Activated CD4-positive, alpha-beta memory T cell treated with anti-CD3 and anti-CD28 coated beads, Interleukin-2, amount 10 ng/mL, durations not matched to agents 7 days and 5 days (primary cell): ENCODE data around the gene TREML1. TPM values are rescaled to one million over a fixed set of nuclear protein-coding genes. Genes with fewer than 3 reads are reported as not detected.
A peak's percentile ranks its signal among the peaks of the same experiment; 100 is the strongest.
"Not testable (repeated sequence)": the region's sequence is repeated elsewhere in the genome, so short reads cannot be mapped to it uniquely, and the experiment has no call there.

Experiments
- CTCF ChIA-PET: fragments of 350-600 bp; sonication (Branson Sonifier 250); formaldehyde crosslinking; loops from one replicate; lab custom pipeline; 2021; ENCODE audit warnings: antibody characterized with exemption, inconsistent platforms; lab: Charles Lee
- POLR2A ChIA-PET: fragments of 350-600 bp; sonication (Branson Sonifier 250); formaldehyde crosslinking; loops from one replicate; lab custom pipeline; 2021; ENCODE audit warnings: antibody characterized with exemption; lab: Charles Lee
- DNase-seq: peaks from one replicate; pipeline ENCODE4 v3.0.0-alpha.2; 2020
- H3K27ac Mint-ChIP-seq: one replicate; pipeline ENCODE4 v1.8.0; 2021; ENCODE audit warnings: mild to moderate bottlenecking, mixed read lengths
- H3K27me3 Mint-ChIP-seq: one replicate; pipeline ENCODE4 v1.8.0; 2021; ENCODE audit warnings: mixed read lengths
- H3K36me3 Mint-ChIP-seq: one replicate; pipeline ENCODE4 v1.8.0; 2021; ENCODE audit warnings: low read depth, mixed read lengths
- H3K4me1 Mint-ChIP-seq: one replicate; pipeline ENCODE4 v1.8.0; 2021; ENCODE audit warnings: mixed read lengths
- H3K4me3 Mint-ChIP-seq: one replicate; pipeline ENCODE4 v1.8.0; 2021; ENCODE audit warnings: mild to moderate bottlenecking, mixed read lengths
- H3K9me3 Mint-ChIP-seq: one replicate; pipeline ENCODE4 v1.8.0; 2021; ENCODE audit warnings: mixed read lengths
- total RNA-seq, 2 experiments: library from RNA; stranded (reverse); gene quantifications; one replicate each; pipeline ENCODE4 v1.2.3, GENCODE V29; 2021

TREML1 gene
- total RNA-seq, 2 experiments from 2014 or later: not detected

GRCh38 chr6:41189967-41190366, 35.8 kb upstream of the TREML1 start:
- H3K36me3 Mint-ChIP-seq: peaks cover 47% of the 10 kb centered on the region
- peaks cover 8% of the 10 kb centered on the region for H3K9me3 Mint-ChIP-seq
- POLR2A ChIA-PET: interaction anchor here (3.8 kb wide), 1 partner anchor 11 kb away, joined by 31 read pairs; the partner anchor contains the start of gene TREML2

DNA sequence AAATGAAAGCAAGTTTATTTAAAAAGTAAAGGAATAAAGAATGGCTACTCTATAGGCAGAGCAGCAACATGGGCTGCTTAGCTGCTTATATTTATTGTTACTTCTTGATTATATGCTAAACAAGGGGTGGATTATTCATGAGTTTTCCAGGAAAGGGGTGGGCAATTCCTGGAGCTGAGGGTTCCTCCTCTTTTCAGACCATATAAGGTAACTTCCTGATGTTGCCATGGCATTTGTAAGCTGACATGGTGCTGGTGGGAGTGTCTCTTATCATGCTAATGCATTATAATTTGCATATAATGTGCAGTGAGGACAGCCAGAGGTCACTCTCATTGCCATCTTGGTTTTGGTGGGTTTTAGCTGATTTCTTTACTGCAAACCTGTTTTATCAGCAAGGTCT, 34.9 kb upstream of the TREML1 start:
- POLR2A ChIA-PET: interaction anchor here (0.6 to 3.8 kb wide), 2 partner anchors 12 to 72 kb away, joined by 3 to 31 read pairs; partner anchors contain the start of gene TREML2
- Mint-ChIP-seq H3K36me3 (peaks cover 39% of the 10 kb centered on the region), H3K4me1 (peaks cover 40% of the 10 kb centered on the region)
- H3K27ac Mint-ChIP-seq, H3K4me3 Mint-ChIP-seq, H3K9me3 Mint-ChIP-seq, DNase-seq, H3K27me3 Mint-ChIP-seq: not testable (repeated sequence)
- CTCF ChIA-PET: interaction anchor here (0.6 to 1.4 kb wide), 2 partner anchors 7 to 123 kb away, joined by 3 read pairs; no protein-coding TSS in a partner anchor

More at GRCh38 chr6:41189967-41190366, 35.8 kb upstream of the TREML1 start:
- Mint-ChIP-seq H3K4me1 (peaks cover 49% of the 10 kb centered on the region), H3K4me3 (no peak overlapping the region), H3K27me3 (no peaks in the 10 kb centered on the region), H3K27ac (no peak overlapping the region)
- peak; percentile 1 for DNase-seq
- CTCF ChIA-PET: interaction anchor here (1.4 kb wide), 1 partner anchor 8 kb away, joined by 3 read pairs; no protein-coding TSS in a partner anchor

GRCh38 chr6:41187924-41188886, 34.1 kb upstream of the TREML1 start:
- Mint-ChIP-seq H3K9me3 (peaks cover 8% of the 10 kb centered on the region), H3K4me1 (peaks cover 37% of the 10 kb centered on the region), H3K27ac (no peak overlapping the region), H3K4me3 (no peak overlapping the region), H3K36me3 (peaks cover 34% of the 10 kb centered on the region), H3K27me3 (no peaks in the 10 kb centered on the region)
- CTCF ChIA-PET: no interaction called here
- POLR2A ChIA-PET: interaction anchor here (1.5 to 3.8 kb wide), 2 partner anchors 9 to 13 kb away, joined by 4 to 31 read pairs; partner anchors contain the start of gene TREML2
- DNase-seq: no peak

DNA sequence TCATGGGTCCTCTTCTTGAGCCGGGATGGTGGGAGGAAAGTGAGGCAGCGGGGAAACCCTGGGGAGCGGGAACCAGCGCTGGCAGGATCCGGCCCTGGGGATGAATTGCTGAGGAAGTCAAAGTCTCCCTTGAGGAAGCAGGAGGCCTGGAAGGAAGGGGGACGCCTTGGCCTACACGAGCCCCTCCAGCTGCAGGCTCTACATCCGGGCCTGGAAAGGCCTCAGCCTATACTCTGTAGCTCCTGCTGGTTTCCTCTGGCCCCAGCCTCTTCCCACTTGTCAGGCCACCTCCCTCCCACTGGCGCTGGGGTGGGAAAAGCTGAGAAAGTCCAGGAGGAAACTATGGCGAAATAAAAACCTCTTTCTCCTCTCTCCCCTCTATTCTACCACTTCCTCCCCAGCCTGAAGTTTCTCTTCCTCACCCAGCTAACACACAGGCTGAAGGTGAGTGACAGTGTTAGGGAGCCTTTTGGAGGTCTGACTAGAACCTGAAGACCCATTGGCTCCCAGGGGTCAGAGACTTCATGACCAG, 31.9 kb upstream of the TREML1 start:
- DNase-seq: peak; percentile 0
- H3K9me3 Mint-ChIP-seq: peaks cover 8% of the 10 kb centered on the region
- H3K27me3 Mint-ChIP-seq: no peaks in the 10 kb centered on the region
- H3K4me1 Mint-ChIP-seq: peaks cover 50% of the 10 kb centered on the region
- H3K4me3 Mint-ChIP-seq: no peak overlapping the region
- CTCF ChIA-PET: no interaction called here
- H3K27ac Mint-ChIP-seq: no peak overlapping the region
- POLR2A ChIA-PET: no interaction called here
- peaks cover 18% of the 10 kb centered on the region for H3K36me3 Mint-ChIP-seq

DNA sequence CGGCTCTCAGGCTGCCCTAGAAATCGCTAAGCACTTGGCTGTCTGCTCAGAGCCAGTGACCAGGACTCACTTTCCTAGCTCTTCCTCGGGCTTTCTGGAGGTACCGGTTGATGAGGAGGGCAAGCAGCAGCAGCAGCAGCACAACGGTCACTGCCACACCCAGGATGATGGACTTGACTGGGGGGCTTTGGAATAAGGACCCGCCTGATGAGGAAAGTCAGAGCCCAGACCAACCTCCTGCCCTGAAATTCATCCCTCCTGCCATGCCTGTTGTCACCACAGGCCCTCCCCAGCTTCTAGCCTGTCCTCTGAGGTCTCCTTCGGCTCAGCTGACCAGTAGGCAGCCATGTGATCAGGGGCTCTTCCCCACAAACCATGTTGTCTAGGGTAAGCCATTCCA, 30.6 kb upstream of the TREML1 start:
- CTCF ChIA-PET: no interaction called here
- Mint-ChIP-seq H3K27me3 (peaks cover under 1% of the 10 kb centered on the region), H3K36me3 (peaks cover 6% of the 10 kb centered on the region), H3K4me3 (no peak overlapping the region), H3K27ac (no peak overlapping the region), H3K9me3 (peaks cover 5% of the 10 kb centered on the region), H3K4me1 (peaks cover 50% of the 10 kb centered on the region)
- peak; percentile 12 for DNase-seq
- POLR2A ChIA-PET: interaction anchor here (1.2 kb wide), 1 partner anchor 16 kb away, joined by 7 read pairs; the partner anchor contains the start of gene TREML2

DNA sequence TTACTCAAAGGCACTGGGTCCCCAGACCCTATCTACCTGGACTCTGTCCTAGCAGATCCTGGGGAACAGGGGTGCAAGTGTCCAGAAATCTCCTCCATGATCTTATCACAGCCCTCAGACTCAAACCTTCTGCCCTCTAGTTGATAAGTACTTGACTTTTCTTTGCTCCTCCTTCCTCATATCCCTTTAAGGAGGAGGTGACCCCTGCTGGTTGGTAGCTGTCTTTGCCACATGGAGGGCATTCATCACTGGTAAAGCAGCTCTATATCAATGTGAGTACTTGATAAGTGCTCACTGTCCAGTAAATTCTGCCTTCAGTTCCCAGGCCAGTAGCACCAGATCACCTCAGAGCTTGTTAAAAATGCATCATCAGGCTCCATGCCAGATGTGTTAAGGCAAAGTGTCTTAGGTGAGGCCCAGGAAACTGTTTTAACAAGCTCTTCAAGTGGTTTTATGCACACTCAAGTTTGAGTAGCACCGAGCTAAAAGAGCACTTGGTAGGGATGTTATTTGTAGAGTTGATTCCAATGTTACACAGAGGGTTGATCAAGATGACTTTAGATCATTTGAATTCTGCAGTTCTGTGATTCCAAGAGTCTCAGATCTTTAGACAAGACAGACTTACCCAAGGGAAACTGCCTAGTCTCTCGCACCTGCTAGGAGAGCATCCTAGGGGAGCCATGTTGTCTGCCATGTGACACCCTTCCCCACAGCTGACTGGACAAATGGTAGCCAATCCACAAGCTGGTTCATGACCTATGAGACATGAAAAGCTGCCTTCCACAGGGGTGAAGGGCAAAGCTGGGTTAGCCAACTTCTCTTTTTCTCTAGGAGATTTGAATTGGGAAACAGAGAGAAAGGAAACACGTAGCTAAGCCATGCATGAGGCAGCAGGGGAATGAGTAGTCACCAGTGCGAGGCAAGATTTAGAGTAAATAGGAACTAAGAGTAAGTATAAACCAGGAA, 28.2 kb upstream of the TREML1 start:
- no peak overlapping the region for H3K4me3 Mint-ChIP-seq
- no peaks in the 10 kb centered on the region for H3K9me3 Mint-ChIP-seq
- peaks cover 33% of the 10 kb centered on the region for H3K4me1 Mint-ChIP-seq
- POLR2A ChIA-PET: interaction anchor here (1.5 kb wide), 1 partner anchor 110 kb away, joined by 5 read pairs; the partner anchor contains the start of genes NFYA and OARD1
- CTCF ChIA-PET: interaction anchor here (0.7 to 3.7 kb wide), 31 partner anchors 8 to 427 kb away, joined by 3 to 51 read pairs (median 6); partner anchors contain the start of genes NFYA, OARD1, TREML1 and TREML2
- DNase-seq: peak; percentile 68
- no peaks in the 10 kb centered on the region for H3K36me3 Mint-ChIP-seq
- H3K27ac Mint-ChIP-seq: no peak overlapping the region
- peaks cover 11% of the 10 kb centered on the region for H3K27me3 Mint-ChIP-seq

DNA sequence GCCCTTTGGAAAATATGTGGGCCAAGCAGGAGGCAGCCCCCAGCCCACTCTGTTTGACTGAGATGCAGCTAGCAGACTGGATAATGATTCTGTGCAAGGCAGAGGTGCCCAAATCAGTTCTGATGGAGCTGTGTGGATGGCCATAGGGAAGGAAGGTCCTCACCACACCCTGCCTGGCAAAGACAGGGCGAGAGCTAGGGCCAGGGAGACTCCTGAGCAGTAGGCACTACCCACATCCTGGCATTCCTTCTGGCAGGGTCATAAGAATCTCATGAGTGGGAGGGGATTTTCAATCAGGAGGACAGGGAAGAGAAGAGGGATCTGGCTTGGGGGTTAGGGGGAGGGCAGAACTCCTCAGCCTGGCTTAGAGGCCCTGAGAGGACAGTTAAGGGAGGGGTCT, 27.4 kb upstream of the TREML1 start:
- POLR2A ChIA-PET: interaction anchor here (0.7 to 1.5 kb wide), 2 partner anchors 110 to 138 kb away, joined by 3 to 5 read pairs; partner anchors contain the start of genes NFYA and OARD1
- peaks cover 28% of the 10 kb centered on the region for H3K4me1 Mint-ChIP-seq
- peaks cover 16% of the 10 kb centered on the region for H3K27me3 Mint-ChIP-seq
- H3K9me3 Mint-ChIP-seq: no peaks in the 10 kb centered on the region
- DNase-seq: no peak
- H3K4me3 Mint-ChIP-seq: no peak overlapping the region
- H3K36me3 Mint-ChIP-seq: no peaks in the 10 kb centered on the region
- H3K27ac Mint-ChIP-seq: peak overlapping the region; percentile 2
- CTCF ChIA-PET: interaction anchor here (0.7 to 3.7 kb wide), 22 partner anchors 8 to 154 kb away, joined by 3 to 51 read pairs (median 6); partner anchors contain the start of gene TREML2

DNA sequence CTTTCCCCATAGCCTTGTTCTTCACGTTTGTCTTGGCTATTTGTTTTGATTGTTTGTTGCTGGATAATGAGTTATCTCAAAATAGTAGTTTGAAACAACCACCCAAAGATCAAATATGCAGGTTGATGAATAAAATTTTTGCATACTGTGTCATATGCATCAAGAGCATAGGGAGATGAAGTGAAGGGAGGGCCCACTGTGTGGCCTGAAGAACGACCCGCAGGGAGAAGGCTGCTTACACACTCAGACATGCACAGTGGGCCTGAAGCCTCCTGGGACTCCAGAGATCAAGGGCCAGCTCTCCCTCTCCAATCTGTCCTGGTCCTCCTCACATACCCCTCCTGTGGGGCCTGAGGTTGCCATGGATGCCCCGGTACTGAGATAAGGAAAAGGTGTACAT, 25.0 kb upstream of the TREML1 start:
- no peaks in the 10 kb centered on the region for H3K9me3 Mint-ChIP-seq
- H3K27ac Mint-ChIP-seq: no peak overlapping the region
- ChIA-PET POLR2A (no interaction called here), CTCF (interaction anchor here (1.9 kb wide), 1 partner anchor 12 kb away, joined by 6 read pairs; no protein-coding TSS in a partner anchor)
- no peak overlapping the region for H3K4me3 Mint-ChIP-seq
- peaks cover 30% of the 10 kb centered on the region for H3K27me3 Mint-ChIP-seq
- peaks cover 13% of the 10 kb centered on the region for H3K4me1 Mint-ChIP-seq
- no peaks in the 10 kb centered on the region for H3K36me3 Mint-ChIP-seq
- no peak for DNase-seq

GRCh38 chr6:41177695-41178094, 23.5 kb upstream of the TREML1 start:
- POLR2A ChIA-PET: no interaction called here
- Mint-ChIP-seq H3K4me1 (peaks cover 12% of the 10 kb centered on the region), H3K36me3 (no peaks in the 10 kb centered on the region), H3K4me3 (no peak overlapping the region), H3K27ac (no peak overlapping the region), H3K27me3 (peaks cover 30% of the 10 kb centered on the region), H3K9me3 (no peaks in the 10 kb centered on the region)
- CTCF ChIA-PET: interaction anchor here (2.0 kb wide), 1 partner anchor 85 kb away, joined by 4 read pairs; no protein-coding TSS in a partner anchor
- DNase-seq: no peak

GRCh38 chr6:41177287-41177686, 23.1 kb upstream of the TREML1 start:
- H3K4me3 Mint-ChIP-seq: no peak overlapping the region
- peaks cover 9% of the 10 kb centered on the region for H3K4me1 Mint-ChIP-seq
- POLR2A ChIA-PET: no interaction called here

GRCh38 chr6:41176189-41176588, 22.0 kb upstream of the TREML1 start:
- ChIA-PET CTCF (interaction anchor here (0.9 to 2.0 kb wide), 3 partner anchors 84 to 108 kb away, joined by 3 to 4 read pairs (median 3); no protein-coding TSS in a partner anchor), POLR2A (no interaction called here)
- Mint-ChIP-seq H3K4me3 (no peak overlapping the region), H3K4me1 (no peaks in the 10 kb centered on the region), H3K9me3 (no peaks in the 10 kb centered on the region), H3K27ac (no peak overlapping the region), H3K27me3 (peaks cover 30% of the 10 kb centered on the region), H3K36me3 (no peaks in the 10 kb centered on the region)
- no peak for DNase-seq

More at GRCh38 chr6:41177287-41177686, 23.1 kb upstream of the TREML1 start:
- H3K27ac Mint-ChIP-seq: no peak overlapping the region
- H3K9me3 Mint-ChIP-seq: no peaks in the 10 kb centered on the region
- no peaks in the 10 kb centered on the region for H3K36me3 Mint-ChIP-seq
- peaks cover 30% of the 10 kb centered on the region for H3K27me3 Mint-ChIP-seq
- no peak for DNase-seq
- CTCF ChIA-PET: interaction anchor here (0.9 to 2.0 kb wide), 2 partner anchors 85 to 97 kb away, joined by 3 to 4 read pairs; no protein-coding TSS in a partner anchor
